Measurements from ENCODE around the gene CDKAL1.

DNA sequence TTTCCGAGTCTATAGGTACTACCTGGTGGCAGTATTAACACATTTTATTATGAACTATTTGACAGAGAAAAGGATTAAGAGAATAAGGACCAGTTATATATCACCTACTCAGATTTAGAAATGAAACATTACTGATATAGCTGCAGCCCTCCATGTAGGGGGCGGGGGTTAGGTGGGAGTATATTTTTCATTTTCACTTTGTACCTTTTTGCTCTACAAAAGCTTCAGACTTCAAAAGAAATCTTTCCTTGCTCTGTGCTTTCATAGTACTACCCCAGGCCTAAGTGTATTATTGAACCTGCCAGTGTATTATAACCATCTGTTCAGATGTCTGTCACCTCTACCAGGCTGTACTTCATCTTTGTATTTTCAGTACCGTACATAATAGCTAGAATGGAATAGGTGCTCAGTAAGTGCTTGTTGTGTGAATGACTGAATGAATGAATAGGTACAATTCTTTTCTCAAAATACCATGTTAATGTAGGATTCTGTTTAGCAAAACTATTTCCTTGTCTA lies 43.0 kb downstream of the CDKAL1 start:
- TF ChIP-seq EZH2 (IDR thresholded peaks at IDR 0.05; ENCODE audit: borderline replicate concordance, low read depth, low read length, severe bottlenecking), result no peak
- TF ChIP-seq, protein P1, sequence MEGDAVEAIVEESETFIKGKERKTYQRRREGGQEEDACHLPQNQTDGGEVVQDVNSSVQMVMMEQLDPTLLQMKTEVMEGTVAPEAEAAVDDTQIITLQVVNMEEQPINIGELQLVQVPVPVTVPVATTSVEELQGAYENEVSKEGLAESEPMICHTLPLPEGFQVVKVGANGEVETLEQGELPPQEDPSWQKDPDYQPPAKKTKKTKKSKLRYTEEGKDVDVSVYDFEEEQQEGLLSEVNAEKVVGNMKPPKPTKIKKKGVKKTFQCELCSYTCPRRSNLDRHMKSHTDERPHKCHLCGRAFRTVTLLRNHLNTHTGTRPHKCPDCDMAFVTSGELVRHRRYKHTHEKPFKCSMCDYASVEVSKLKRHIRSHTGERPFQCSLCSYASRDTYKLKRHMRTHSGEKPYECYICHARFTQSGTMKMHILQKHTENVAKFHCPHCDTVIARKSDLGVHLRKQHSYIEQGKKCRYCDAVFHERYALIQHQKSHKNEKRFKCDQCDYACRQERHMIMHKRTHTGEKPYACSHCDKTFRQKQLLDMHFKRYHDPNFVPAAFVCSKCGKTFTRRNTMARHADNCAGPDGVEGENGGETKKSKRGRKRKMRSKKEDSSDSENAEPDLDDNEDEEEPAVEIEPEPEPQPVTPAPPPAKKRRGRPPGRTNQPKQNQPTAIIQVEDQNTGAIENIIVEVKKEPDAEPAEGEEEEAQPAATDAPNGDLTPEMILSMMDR (IDR thresholded peaks at IDR 0.05; ENCODE audit: extremely low read depth in 1 of 2, insufficient read depth in 1 of 2, low read depth in 1 of 2, low read length in 2 of 2), result no peak
- TF ChIP-seq POLR2AphosphoS5 (IDR thresholded peaks at IDR 0.05; ENCODE audit: insufficient read depth, low read depth, low read length), result no peak
- TF ChIP-seq, protein P2, sequence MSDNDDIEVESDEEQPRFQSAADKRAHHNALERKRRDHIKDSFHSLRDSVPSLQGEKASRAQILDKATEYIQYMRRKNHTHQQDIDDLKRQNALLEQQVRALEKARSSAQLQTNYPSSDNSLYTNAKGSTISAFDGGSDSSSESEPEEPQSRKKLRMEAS (IDR thresholded peaks at IDR 0.05; ENCODE audit: insufficient read depth, insufficient read length), result no peak
- no peak for TF ChIP-seq POLR2A (IDR thresholded peaks at IDR 0.05; ENCODE audit: low read depth, low read length)
- no peak for TF ChIP-seq GATA2 (IDR thresholded peaks at IDR 0.05; ENCODE audit: insufficient read depth, insufficient read length, low read depth, low read length)
- TF ChIP-seq MYC (IDR thresholded peaks at IDR 0.05; ENCODE audit: low read depth, low read length), result no peak
